PC-3 (cell line): Measurements from ENCODE around the gene PLK5. TPM values are rescaled to one million over a fixed set of nuclear protein-coding genes. Genes with fewer than 3 reads are reported as not detected.

Experiments
- ATAC-seq: fragments of 200-7000 bp; cut with Tn5 transposase; 2 replicates; pipeline ENCODE4 v1.9.1; 2020; ENCODE audit warnings: mild to moderate bottlenecking, moderate library complexity
- Bru-seq: library from RNA; stranded (reverse); fragments of 400-500 nt; gene quantifications from one replicate; lab custom pipeline; 2021; lab: Mats Ljungman, UMichigan
- BruChase-seq, 2 experiments: library from RNA; stranded (reverse); fragments of 400-500 nt; gene quantifications; one replicate each; lab custom pipeline; 2021; lab: Mats Ljungman, UMichigan
- BruUV-seq: library from RNA; stranded (reverse); fragments of 400-500 nt; replicated peaks from 2 replicates; lab custom pipeline; 2021; lab: Mats Ljungman, UMichigan
- CTCF ChIA-PET: fragments of 300-600 bp; sonication (Branson Sonifier 250); formaldehyde crosslinking; loops from one replicate; lab custom pipeline; 2022; ENCODE audit warnings: antibody characterized with exemption; lab: Charles Lee
- POLR2A ChIA-PET: fragments of 300-600 bp; sonication (Branson Sonifier 250); formaldehyde crosslinking; loops from one replicate; lab custom pipeline; 2022; ENCODE audit warnings: antibody characterized with exemption; ENCODE audit not compliant: unreplicated experiment; lab: Charles Lee
- DNase-seq: peaks from one replicate; pipeline ENCODE4 v3.0.0-alpha.2; 2015
- H2AFZ ChIP-seq: fragments of 300-600 bp; sonication (generic); 2 replicates; pipeline ENCODE4 v1.6.0; 2016; ENCODE audit warnings: antibody characterized with exemption, low read length
- H3F3A ChIP-seq: fragments of 300-600 bp; sonication (generic); one replicate; pipeline ENCODE4 v1.6.0; 2017; ENCODE audit warnings: antibody characterized with exemption, low read length, control low read depth, mild to moderate bottlenecking; ENCODE audit not compliant: unreplicated experiment
- H3K27ac ChIP-seq: fragments of 300-600 bp; sonication (generic); 2 replicates; pipeline ENCODE4 v1.5.1; 2016; ENCODE audit warnings: mild to moderate bottlenecking, low read length
- H3K27me3 ChIP-seq: fragments of 300-600 bp; sonication (generic); 2 replicates; pipeline ENCODE4 v1.6.1; 2016; ENCODE audit warnings: low read length, mixed read lengths
- H3K36me3 ChIP-seq: fragments of 300-600 bp; sonication (generic); 2 replicates; pipeline ENCODE4 v1.6.1; 2016; ENCODE audit warnings: low read depth, mixed run types, low read length, mixed read lengths
- H3K4me1 ChIP-seq: fragments of 300-600 bp; sonication (generic); 2 replicates; pipeline ENCODE4 v1.5.1; 2016; ENCODE audit warnings: low read length; ENCODE audit not compliant: insufficient read depth
- H3K4me2 ChIP-seq: fragments of 300-600 bp; sonication (generic); 2 replicates; pipeline ENCODE4 v1.6.0; 2016; ENCODE audit warnings: low read length
- H3K4me3 ChIP-seq: fragments of 300-600 bp; sonication (generic); 2 replicates; pipeline ENCODE4 v1.5.1; 2016; ENCODE audit warnings: mild to moderate bottlenecking, low read length, mixed read lengths
- H3K79me2 ChIP-seq: fragments of 300-600 bp; sonication (generic); 2 replicates; pipeline ENCODE4 v1.6.1; 2017; ENCODE audit warnings: low read length, mixed read lengths
- H3K9ac ChIP-seq: fragments of 300-600 bp; sonication (generic); 2 replicates; pipeline ENCODE4 v1.6.0; 2016; ENCODE audit warnings: mild to moderate bottlenecking, low read length
- H3K9me2 ChIP-seq: fragments of 300-600 bp; sonication (generic); replicated peaks from 2 replicates; pipeline ENCODE4 v1.6.1; 2016; ENCODE audit warnings: mixed run types, low read length, mixed read lengths
- H3K9me3 ChIP-seq: fragments of 300-600 bp; sonication (generic); 2 replicates; pipeline ENCODE4 v1.6.1; 2016; ENCODE audit warnings: low read length, mixed read lengths
- H4K20me1 ChIP-seq: fragments of 300-600 bp; sonication (generic); 2 replicates; pipeline ENCODE4 v1.6.1; 2016; ENCODE audit warnings: low read length, mixed read lengths
- CTCF ChIP-seq: fragments of 300-600 bp; sonication (generic); conservative IDR thresholded peaks from 2 replicates; pipeline ENCODE4 v1.5.1; 2017; ENCODE audit warnings: antibody characterized with exemption, low read depth, mild to moderate bottlenecking, low read length
- EZH2 ChIP-seq: fragments of 300-600 bp; sonication (generic); IDR thresholded peaks from one replicate; pipeline ENCODE4 v1.6.1; 2017; ENCODE audit warnings: antibody characterized with exemption, mild to moderate bottlenecking, low read length; ENCODE audit not compliant: unreplicated experiment
- EZH2phosphoT487 ChIP-seq: fragments of 300-600 bp; sonication (generic); IDR thresholded peaks from 2 replicates; pipeline ENCODE4 v1.6.1; 2018; ENCODE audit warnings: mild to moderate bottlenecking, antibody characterized with exemption, low read length, borderline replicate concordance
- intact Hi-C: fragments of 100-400 bp; cut with micrococcal nuclease; formaldehyde crosslinking; loops from 2 replicates; pipeline ENCODE4 v1.9.0; 2023
- long read RNA-seq: library from polyadenylated mRNA; unstranded; transcript quantifications from one replicate; pipeline ENCODE4 v2.0.0, GENCODE V29; 2021; ENCODE audit not compliant: unreplicated experiment
- total RNA-seq: library from RNA; depleted of rRNA; stranded (reverse); fragments of >200 nt; gene quantifications from 2 replicates; pipeline ENCODE4 v1.2.3, GENCODE V29; 2014; rRNA removed

PLK5 gene
- total RNA-seq (not detected in 2 replicates), Bru-seq, nascent RNA (percentile 12 among the genes with signal in this experiment), BruChase-seq, experiment 1, labeled RNA remaining after a 6-hour chase (percentile 17 among the genes with signal in this experiment), BruChase-seq, experiment 2, labeled RNA remaining after a 2-hour chase (percentile 22 among the genes with signal in this experiment)
- long read RNA-seq, partial matches to known transcripts: 0 of 3 reads
- long read RNA-seq, other reads (novel, unspliced or antisense): 3 of 3 reads

GRCh38 chr19:1523412-1524286 lies at the start of gene PLK5:
PLK5 (plus strand) TSS chr19:1524077; CDS start chr19:1526997, 2,920 bp downstream.
- H3F3A ChIP-seq: no peaks in the 10 kb centered on the region
- no TSS peak for BruUV-seq
- H3K9ac ChIP-seq: no peak within 1 kb of the TSS
- no peak for DNase-seq
- no peak for ATAC-seq
- H3K4me2 ChIP-seq: no peak within 1 kb of the TSS
- no peaks in the 10 kb centered on the region for H3K36me3 ChIP-seq
- H3K27ac ChIP-seq: no peak within 1 kb of the TSS
- ChIA-PET POLR2A (no interaction called here), CTCF (no interaction called here)
- H2AFZ ChIP-seq: no peak within 1 kb of the TSS
- no peaks in the 10 kb centered on the region for H3K27me3 ChIP-seq
- H3K4me3 ChIP-seq: no peak within 1 kb of the TSS
- H3K9me2 ChIP-seq: no peaks in the 10 kb centered on the region
- H3K4me1 ChIP-seq: no peaks in the 10 kb centered on the region
- TF ChIP-seq EZH2phosphoT487 (no peak), CTCF (no peak), EZH2 (no peak)
- no peaks in the 10 kb centered on the region for H3K9me3 ChIP-seq
- no peaks in the 10 kb centered on the region for H3K79me2 ChIP-seq
- intact Hi-C loops: no loop called here
- H4K20me1 ChIP-seq: no peaks in the 10 kb centered on the region

GRCh38 chr19:1474765-1475351 lies 49.0 kb upstream of the PLK5 start:
- Histone ChIP-seq H3K9me2 (no peaks in the 10 kb centered on the region), H3K36me3 (no peaks in the 10 kb centered on the region), H3K4me3 (no peak overlapping the region), H3K27me3 (no peaks in the 10 kb centered on the region), H2AFZ (no peak overlapping the region), H3K79me2 (peaks cover 25% of the 10 kb centered on the region), H3F3A (no peaks in the 10 kb centered on the region), H3K9me3 (no peaks in the 10 kb centered on the region), H3K4me2 (no peak overlapping the region), H3K9ac (no peak overlapping the region), H3K27ac (no peak overlapping the region), H3K4me1 (peaks cover 12% of the 10 kb centered on the region), H4K20me1 (no peaks in the 10 kb centered on the region)
- BruUV-seq: no TSS peak
- TF ChIP-seq CTCF (no peak), EZH2 (no peak), EZH2phosphoT487 (no peak)
- CTCF ChIA-PET: no interaction called here
- no peak for ATAC-seq
- intact Hi-C loops: no loop called here
- POLR2A ChIA-PET: no interaction called here
- no peak for DNase-seq
